Karpas-422 (cell line): ENCODE measurements around the gene CCDC28B. TPM values are rescaled to one million over a fixed set of nuclear protein-coding genes. Genes with fewer than 3 reads are reported as not detected.

Experiments
- DNase-seq: peaks from one replicate; pipeline ENCODE4 v3.0.0-alpha.2; 2015
- H2AFZ ChIP-seq: fragments of 200-600 bp; sonication (generic); 2 replicates; pipeline ENCODE4 v1.6.1; 2014; ENCODE audit warnings: antibody characterized with exemption, low read length, mixed read lengths
- H3K27ac ChIP-seq: fragments of 200-600 bp; sonication (generic); 2 replicates; pipeline ENCODE4 v1.5.1; 2014; ENCODE audit warnings: mild to moderate bottlenecking, low read length, moderate library complexity
- H3K27me3 ChIP-seq: fragments of 200-600 bp; sonication (generic); 2 replicates; pipeline ENCODE4 v1.6.1; 2014; ENCODE audit warnings: low read length, mixed read lengths
- H3K36me3 ChIP-seq: fragments of 200-600 bp; sonication (generic); 2 replicates; pipeline ENCODE4 v1.6.1; 2014; ENCODE audit warnings: low read length, mixed read lengths; ENCODE audit not compliant: insufficient read depth
- H3K4me1 ChIP-seq: fragments of 200-600 bp; sonication (generic); 2 replicates; pipeline ENCODE4 v1.6.1; 2014; ENCODE audit warnings: mild to moderate bottlenecking, low read length, mixed read lengths
- H3K4me2 ChIP-seq: fragments of 200-600 bp; sonication (generic); 2 replicates; pipeline ENCODE4 v1.6.1; 2014; ENCODE audit warnings: low read length, low read depth, mild to moderate bottlenecking; ENCODE audit not compliant: poor library complexity, severe bottlenecking
- H3K4me3 ChIP-seq: fragments of 200-600 bp; sonication (generic); 2 replicates; pipeline ENCODE4 v1.5.1; 2014; ENCODE audit warnings: mild to moderate bottlenecking, antibody characterized with exemption, low read length, mixed read lengths
- H3K79me2 ChIP-seq: fragments of 200-600 bp; sonication (generic); 2 replicates; pipeline ENCODE4 v1.6.1; 2014; ENCODE audit warnings: mild to moderate bottlenecking, low read length, mixed read lengths
- H3K9ac ChIP-seq: fragments of 200-600 bp; sonication (generic); 2 replicates; pipeline ENCODE4 v1.6.0; 2014; ENCODE audit warnings: low read length
- H3K9me2 ChIP-seq: fragments of 200-600 bp; sonication (generic), shearing (Covaris generic); replicated peaks from 2 replicates; pipeline ENCODE4 v1.6.0; 2014; ENCODE audit warnings: mild to moderate bottlenecking, low read length, moderate library complexity; ENCODE audit not compliant: insufficient read depth
- H3K9me3 ChIP-seq: fragments of 300-700, 200-600 bp; sonication (generic); 2 replicates; pipeline ENCODE4 v1.6.1; 2014; ENCODE audit warnings: low read length, mixed read lengths
- H4K20me1 ChIP-seq: fragments of 200-600 bp; sonication (generic); 2 replicates; pipeline ENCODE4 v1.6.1; 2014; ENCODE audit warnings: mild to moderate bottlenecking, antibody characterized with exemption, low read length, low read depth; ENCODE audit not compliant: insufficient read depth
- total RNA-seq: library from RNA; depleted of rRNA; stranded (reverse); fragments of >200 nt; shearing (Covaris generic); gene quantifications from 2 replicates; pipeline ENCODE4 v1.2.3, GENCODE V29; 2014; ENCODE audit warnings: low replicate concordance

Gene CCDC28B
- total RNA-seq, 1 experiment from 2014 or later, result 35.9 TPM

DNA sequence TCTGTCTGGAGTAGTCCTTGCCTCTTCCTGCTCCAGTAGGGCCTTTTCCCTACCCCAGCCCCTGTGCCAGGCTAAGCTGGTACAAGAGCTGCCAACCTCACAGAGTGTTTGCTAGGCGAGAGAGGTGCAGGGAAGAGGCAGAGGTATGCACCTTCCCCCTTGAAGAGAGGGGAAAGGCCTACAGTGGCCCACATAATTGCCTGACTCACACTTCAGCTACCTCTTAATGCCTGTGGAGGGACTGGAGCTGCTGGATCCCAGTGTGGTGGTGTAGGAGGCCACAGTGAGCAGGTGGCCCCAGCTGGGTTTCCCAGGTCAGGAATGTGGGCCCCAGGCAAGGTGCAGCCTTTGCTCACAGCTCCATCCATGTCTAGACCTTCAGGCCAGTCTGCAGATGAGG is 3.3 kb upstream of the CCDC28B start:
- Histone ChIP-seq H3K4me1 (peaks cover 38% of the 10 kb centered on the region), H3K4me2 (no peak overlapping the region)

DNA sequence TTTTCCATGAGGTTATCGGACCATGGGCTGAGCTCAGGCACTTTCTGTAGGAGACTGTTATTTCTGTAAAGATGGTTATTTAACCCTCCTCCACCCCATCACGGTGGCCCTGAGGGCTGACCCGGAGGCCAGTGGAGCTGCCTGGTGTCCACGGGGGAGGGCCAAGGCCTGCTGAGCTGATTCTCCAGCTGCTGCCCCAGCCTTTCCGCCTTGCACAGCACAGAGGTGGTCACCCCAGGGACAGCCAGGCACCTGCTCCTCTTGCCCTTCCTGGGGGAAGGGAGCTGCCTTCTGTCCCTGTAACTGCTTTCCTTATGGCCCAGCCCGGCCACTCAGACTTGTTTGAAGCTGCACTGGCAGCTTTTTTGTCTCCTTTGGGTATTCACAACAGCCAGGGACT is 2.6 kb upstream of the CCDC28B start:
- Histone ChIP-seq H3K27me3 (no peaks in the 10 kb centered on the region), H2AFZ (no peak overlapping the region), H3K36me3 (no peaks in the 10 kb centered on the region; the same call in 1 of the 2 replicates), H3K79me2 (peaks cover 10% of the 10 kb centered on the region; the same call in 1 of the 2 replicates), H3K9me2 (no peaks in the 10 kb centered on the region), H3K4me3 (no peak overlapping the region), H3K4me1 (peaks cover 43% of the 10 kb centered on the region), H3K9me3 (no peaks in the 10 kb centered on the region), H3K4me2 (no peak overlapping the region), H4K20me1 (no peaks in the 10 kb centered on the region), H3K9ac (no peak overlapping the region), H3K27ac (no peak overlapping the region)
- no peak for DNase-seq

More for the DNA sequence above, 3.3 kb upstream of the CCDC28B start:
- Histone ChIP-seq H3K4me3 (no peak overlapping the region), H2AFZ (no peak overlapping the region), H3K79me2 (peaks cover 8% of the 10 kb centered on the region; the same call in 1 of the 2 replicates), H3K27ac (no peak overlapping the region), H3K9me2 (no peaks in the 10 kb centered on the region), H4K20me1 (no peaks in the 10 kb centered on the region), H3K36me3 (peaks cover 7% of the 10 kb centered on the region; the same call in 1 of the 2 replicates), H3K27me3 (no peaks in the 10 kb centered on the region), H3K9me3 (no peaks in the 10 kb centered on the region), H3K9ac (no peak overlapping the region)
- DNase-seq, result no peak

DNA sequence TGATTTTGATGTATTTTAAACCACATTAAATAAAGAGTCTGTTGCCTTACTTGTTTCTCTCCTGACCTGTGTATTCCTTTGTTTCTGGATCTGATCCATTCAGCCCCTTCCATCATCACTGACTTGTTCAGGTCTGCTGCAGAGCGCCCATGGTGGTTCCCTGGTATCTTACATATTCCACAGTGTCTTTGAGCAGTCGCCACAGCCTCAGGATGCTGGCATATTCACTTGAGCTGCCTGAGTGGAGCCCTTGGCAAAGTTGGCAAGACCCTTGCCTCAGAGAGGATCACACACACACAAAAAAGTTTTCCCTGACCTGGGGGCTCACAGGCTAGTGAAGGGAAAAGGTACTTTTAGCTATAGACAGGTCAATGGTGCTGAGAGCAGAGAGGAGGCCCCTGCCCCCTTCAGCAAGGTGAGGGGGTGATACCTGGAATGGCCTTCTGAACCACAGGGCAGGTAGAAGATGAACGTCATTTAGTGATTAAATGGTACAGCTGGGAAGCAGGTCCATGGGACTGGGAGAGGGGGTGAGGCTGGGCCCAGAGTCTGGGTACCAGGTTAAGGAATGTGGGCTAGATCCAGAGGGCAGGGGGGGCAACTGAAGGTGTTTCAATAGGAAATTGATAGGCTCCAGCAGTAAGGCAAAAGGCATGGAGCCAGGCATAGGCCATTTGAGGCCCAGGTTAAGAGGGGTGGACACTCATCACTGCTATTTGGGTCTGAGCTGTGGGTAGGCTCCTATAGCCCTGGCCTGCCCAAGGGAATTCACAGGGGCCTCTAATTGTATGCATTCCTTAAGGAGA is 2.0 kb upstream of the CCDC28B start:
- Histone ChIP-seq H4K20me1 (no peaks in the 10 kb centered on the region), H3K4me3 (no peak overlapping the region), H3K9ac (peak overlapping the region; percentile 81; the same call in 1 of the 2 replicates), H3K4me2 (peak overlapping the region; percentile 87), H3K9me3 (no peaks in the 10 kb centered on the region), H2AFZ (no peak overlapping the region), H3K36me3 (no peaks in the 10 kb centered on the region), H3K27ac (0 out of 2 replicates have a peak overlapping the region, but pooled peaks have one; percentile 70), H3K27me3 (no peaks in the 10 kb centered on the region), H3K4me1 (peaks cover 43% of the 10 kb centered on the region), H3K79me2 (peaks cover 10% of the 10 kb centered on the region; the same call in 1 of the 2 replicates), H3K9me2 (no peaks in the 10 kb centered on the region)
- no peak for DNase-seq

DNA sequence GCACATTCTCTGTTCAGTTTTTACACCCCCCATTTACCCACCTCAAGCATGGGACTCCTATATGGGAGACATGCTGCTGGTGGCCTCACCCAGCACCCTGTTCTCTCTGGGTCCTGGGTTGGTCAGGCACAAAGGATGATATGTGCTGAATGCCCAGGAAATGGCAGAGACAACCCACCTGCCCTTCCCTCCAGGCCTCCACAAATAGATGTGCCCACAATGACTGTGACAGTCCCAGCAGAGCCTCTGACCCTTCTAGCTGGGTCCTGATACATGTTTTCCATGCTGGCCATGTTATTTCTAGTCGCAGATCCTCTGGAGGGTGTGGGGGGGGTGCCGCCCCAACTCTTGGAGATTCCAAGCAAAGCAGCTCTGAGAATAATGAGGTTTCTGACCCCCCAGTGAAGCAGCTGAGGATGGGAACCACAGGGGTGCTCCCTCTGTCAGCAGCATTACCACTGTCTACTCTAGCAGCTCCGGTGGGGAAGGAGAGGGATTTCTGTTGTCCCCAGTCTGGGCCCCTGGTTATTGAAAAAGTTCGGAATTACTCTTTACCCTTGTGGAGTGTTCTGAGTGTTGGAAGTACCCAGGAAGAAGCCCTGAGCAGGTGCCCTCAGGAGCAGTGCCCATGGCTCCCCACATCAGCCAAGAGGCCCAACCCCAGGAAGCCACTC is 1.2 kb upstream of the CCDC28B start:
- H3K4me2 ChIP-seq, result peak overlapping the region; percentile 87
- peak overlapping the region; percentile 81 for H3K9ac ChIP-seq
- H3K9me3 ChIP-seq, result no peaks in the 10 kb centered on the region
- peak overlapping the region; percentile 76; the same call in 1 of the 2 replicates for H3K4me3 ChIP-seq
- no peaks in the 10 kb centered on the region for H3K9me2 ChIP-seq
- peaks cover 43% of the 10 kb centered on the region for H3K4me1 ChIP-seq
- H3K27me3 ChIP-seq, result no peaks in the 10 kb centered on the region
- DNase-seq, result no peak
- H4K20me1 ChIP-seq, result no peaks in the 10 kb centered on the region
- H3K27ac ChIP-seq, result peak overlapping the region; percentile 70
- H2AFZ ChIP-seq, result no peak overlapping the region
- peaks cover 10% of the 10 kb centered on the region; the same call in 1 of the 2 replicates for H3K79me2 ChIP-seq
- no peaks in the 10 kb centered on the region for H3K36me3 ChIP-seq

DNA sequence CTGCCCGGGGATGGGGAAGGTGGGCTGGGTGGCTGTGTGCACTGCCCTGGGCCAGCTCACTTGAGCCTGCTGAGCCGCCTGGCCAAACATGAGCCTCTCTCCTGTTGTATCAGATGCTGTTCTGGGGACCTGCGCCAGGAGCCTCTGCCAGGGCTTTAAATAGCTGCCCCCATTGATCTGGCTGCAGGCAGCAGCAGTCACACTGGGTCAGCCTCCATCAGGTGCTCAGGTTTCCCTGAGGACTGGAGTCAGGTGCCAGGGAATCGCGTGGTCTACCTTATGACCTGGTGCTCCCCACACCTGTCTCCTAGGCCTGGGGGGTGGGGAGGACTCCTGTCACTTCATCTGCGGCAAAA is 700 bp upstream of the CCDC28B start:
- Histone ChIP-seq H3K9me3 (no peaks in the 10 kb centered on the region), H3K4me1 (peaks cover 43% of the 10 kb centered on the region), H4K20me1 (no peaks in the 10 kb centered on the region), H2AFZ (no peak overlapping the region), H3K79me2 (peaks cover 10% of the 10 kb centered on the region; the same call in 1 of the 2 replicates), H3K27ac (peak overlapping the region; percentile 70), H3K36me3 (no peaks in the 10 kb centered on the region), H3K4me3 (peak overlapping the region; percentile 76; the same call in 1 of the 2 replicates), H3K9me2 (no peaks in the 10 kb centered on the region), H3K9ac (peak overlapping the region; percentile 81), H3K27me3 (no peaks in the 10 kb centered on the region), H3K4me2 (peak overlapping the region; percentile 87)
- no peak for DNase-seq

DNA sequence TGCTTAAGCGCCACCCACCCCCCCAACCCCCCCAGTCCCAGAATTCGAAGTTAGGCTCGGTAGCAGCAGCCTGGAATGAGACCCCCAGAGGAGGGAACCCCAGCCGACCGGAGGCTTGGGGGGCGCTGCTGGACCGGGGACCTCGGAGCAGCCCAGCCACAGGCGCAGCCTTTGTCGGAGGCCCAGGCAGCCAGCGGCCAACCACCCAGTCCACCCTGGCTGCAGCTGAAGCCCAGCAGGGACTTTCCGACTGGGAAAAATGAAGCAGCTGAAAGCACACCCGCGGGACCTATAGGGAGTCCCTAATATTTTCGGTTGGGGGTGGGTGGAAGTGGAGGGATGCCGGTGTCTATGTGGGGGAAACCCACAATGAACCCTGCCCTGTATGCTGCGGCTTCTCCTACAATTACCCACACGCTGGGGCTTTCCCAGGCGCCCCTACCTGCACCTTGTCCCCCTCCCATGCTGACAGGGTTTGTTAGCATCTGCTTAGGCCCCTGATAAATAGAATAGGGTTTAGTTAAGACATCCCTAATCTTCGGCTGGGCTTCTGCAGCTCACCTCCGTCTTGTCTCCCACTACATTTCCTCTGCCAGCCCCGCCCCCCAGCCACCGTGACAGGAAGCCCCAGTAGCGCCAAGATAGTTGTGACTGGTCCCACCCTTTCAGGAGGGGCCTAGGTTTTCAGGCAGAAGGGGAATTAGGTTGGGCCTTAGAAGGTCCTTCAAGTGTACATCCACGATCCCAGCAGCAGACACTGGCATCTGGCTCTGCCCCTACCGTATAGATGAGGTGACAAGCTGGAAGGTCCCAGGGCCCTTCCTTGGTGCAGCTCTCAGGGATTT is 838 bp downstream of the CCDC28B start:
- H3K4me3 ChIP-seq, result peak overlapping the region; percentile 76
- H2AFZ ChIP-seq, result peak overlapping the region; percentile 48; the same call in 1 of the 2 replicates
- H4K20me1 ChIP-seq, result 0 out of 2 replicates have a peak, but pooled peaks cover under 1% of the 10 kb centered on the region
- H3K9me2 ChIP-seq, result no peaks in the 10 kb centered on the region
- peaks cover 51% of the 10 kb centered on the region for H3K4me1 ChIP-seq
- peak overlapping the region; percentile 70 for H3K27ac ChIP-seq
- H3K27me3 ChIP-seq, result no peaks in the 10 kb centered on the region
- peaks cover 10% of the 10 kb centered on the region; the same call in 1 of the 2 replicates for H3K79me2 ChIP-seq
- peak overlapping the region; percentile 81 for H3K9ac ChIP-seq
- peak overlapping the region; percentile 87 for H3K4me2 ChIP-seq
- no peaks in the 10 kb centered on the region for H3K9me3 ChIP-seq
- peak; percentile 88 for DNase-seq
- no peaks in the 10 kb centered on the region for H3K36me3 ChIP-seq

DNA sequence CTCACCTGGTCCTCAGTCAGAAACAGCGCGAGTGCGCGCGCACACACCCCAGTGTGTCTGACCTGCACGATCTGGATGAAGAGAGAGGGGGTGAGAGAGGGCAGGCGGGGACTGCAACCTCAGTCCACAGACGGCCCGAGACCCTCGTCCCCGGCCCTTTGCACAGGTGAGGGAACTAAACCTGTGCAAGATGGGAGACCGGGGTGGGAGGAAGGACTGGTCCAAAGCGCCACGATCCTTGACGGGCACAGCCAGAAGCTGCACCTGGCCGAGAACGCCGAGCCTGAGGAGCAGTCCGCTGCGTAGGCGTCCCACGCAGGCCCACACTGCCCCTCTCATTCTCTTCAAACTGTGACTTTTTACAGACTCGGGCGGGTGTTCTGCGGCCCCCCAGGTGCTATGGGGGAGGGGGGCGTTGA is 4.6 kb downstream of the CCDC28B start:
- H3K27ac ChIP-seq, result no peak overlapping the region
- peaks cover 64% of the 10 kb centered on the region for H3K4me1 ChIP-seq
- peak overlapping the region; percentile 95 for H3K4me2 ChIP-seq
- H4K20me1 ChIP-seq, result peaks cover 12% of the 10 kb centered on the region; the same call in 1 of the 2 replicates
- H3K27me3 ChIP-seq, result no peaks in the 10 kb centered on the region
- no peaks in the 10 kb centered on the region for H3K9me2 ChIP-seq
- H3K4me3 ChIP-seq, result peak overlapping the region; percentile 84
- peaks cover 10% of the 10 kb centered on the region; the same call in 1 of the 2 replicates for H3K79me2 ChIP-seq
- no peak for DNase-seq
- no peaks in the 10 kb centered on the region for H3K36me3 ChIP-seq
- peak overlapping the region; percentile 85; the same call in 1 of the 2 replicates for H3K9ac ChIP-seq
- H3K9me3 ChIP-seq, result no peaks in the 10 kb centered on the region
- no peak overlapping the region for H2AFZ ChIP-seq
